ENCODE data around the gene ASAP2.

The ASAP2 gene

DNA sequence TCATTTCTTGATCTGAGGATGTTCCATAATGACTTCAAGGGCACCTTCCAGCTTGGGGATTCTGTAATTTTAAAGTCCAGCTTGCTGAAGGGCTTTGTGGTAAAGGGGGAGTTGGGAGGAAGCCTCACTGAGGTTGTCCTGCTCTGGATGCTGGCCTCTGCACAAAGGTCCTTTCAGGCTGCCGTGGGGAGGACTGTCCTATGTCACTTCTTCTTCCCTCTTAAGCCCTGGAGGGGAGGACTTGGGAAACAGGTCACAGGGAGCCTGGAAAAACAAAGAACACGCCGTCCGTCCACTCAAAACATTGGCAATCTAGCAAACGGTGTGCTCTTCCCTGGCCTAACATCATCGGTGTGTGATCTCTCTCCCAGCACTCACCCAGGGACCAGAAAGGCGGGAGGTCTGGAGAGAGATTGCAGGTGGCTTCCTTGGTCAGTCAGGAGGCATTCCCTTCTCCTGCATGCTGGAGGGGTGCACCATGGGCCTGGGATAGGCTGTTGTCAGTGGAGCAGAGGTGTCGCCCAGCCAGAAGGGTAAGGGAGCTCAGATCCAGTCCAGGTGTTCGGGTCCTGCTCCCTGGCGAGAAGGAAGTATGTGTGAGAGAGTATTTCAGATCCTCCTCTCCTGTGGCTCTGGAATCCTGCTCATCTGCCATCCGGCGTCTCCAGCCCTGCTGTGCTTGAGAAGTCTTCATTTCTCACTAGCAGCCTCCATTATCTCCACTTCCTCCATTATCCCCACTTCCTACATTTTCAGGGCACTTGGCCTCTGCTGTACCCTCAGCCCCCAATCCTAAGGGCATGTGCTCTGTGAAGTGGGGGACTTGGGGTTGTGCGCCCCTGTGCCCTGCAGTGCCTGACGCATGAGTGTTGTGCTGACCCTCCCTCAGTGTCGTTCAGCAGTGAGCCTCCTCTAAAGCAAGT, 20.1 kb downstream of the ASAP2 start:
- TF ChIP-seq, protein P1, sequence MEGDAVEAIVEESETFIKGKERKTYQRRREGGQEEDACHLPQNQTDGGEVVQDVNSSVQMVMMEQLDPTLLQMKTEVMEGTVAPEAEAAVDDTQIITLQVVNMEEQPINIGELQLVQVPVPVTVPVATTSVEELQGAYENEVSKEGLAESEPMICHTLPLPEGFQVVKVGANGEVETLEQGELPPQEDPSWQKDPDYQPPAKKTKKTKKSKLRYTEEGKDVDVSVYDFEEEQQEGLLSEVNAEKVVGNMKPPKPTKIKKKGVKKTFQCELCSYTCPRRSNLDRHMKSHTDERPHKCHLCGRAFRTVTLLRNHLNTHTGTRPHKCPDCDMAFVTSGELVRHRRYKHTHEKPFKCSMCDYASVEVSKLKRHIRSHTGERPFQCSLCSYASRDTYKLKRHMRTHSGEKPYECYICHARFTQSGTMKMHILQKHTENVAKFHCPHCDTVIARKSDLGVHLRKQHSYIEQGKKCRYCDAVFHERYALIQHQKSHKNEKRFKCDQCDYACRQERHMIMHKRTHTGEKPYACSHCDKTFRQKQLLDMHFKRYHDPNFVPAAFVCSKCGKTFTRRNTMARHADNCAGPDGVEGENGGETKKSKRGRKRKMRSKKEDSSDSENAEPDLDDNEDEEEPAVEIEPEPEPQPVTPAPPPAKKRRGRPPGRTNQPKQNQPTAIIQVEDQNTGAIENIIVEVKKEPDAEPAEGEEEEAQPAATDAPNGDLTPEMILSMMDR (IDR thresholded peaks at IDR 0.05; ENCODE audit: low read depth, low read length, missing control alignments), result no peak
- DNase-seq (ENCODE audit: low read depth), result no peak
- no peak overlapping the region for H3K4me3 ChIP-seq (ENCODE audit: low read depth, low read length)

DNA sequence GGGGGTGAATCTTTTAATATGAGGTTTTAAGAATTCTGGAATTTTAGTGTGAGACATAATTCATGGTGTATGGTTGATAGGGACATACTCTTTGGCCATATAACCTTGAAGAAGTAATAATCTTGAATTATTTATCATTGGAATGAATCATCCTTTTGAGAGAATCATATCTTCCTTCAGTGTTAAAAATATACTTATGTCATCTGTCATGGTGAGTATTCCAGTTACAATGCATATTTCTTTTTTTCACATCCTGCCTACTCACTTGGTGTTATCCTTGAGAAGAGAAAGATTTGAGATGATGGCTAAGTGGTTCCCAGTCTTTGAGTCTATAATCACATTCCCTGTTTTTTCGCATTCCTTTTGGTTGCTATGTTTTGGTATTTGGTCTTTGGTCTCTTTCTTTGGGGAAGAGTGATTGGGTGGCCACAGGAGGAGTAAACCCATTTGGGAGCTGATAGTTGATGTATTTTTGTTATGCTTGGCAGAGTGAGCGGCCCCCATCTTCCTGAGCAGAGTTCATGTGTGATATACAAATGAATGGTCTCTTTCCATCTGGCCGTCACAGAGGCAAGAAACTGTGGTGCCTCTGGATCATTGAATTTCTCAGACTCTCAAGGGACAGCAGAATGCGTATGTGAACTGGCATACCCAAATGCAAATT, 21.6 kb downstream of the ASAP2 start:
- TF ChIP-seq, protein P1 (IDR thresholded peaks at IDR 0.05; ENCODE audit: low read depth, low read length, missing control alignments), result no peak
- DNase-seq (ENCODE audit: low read depth), result no peak

DNA sequence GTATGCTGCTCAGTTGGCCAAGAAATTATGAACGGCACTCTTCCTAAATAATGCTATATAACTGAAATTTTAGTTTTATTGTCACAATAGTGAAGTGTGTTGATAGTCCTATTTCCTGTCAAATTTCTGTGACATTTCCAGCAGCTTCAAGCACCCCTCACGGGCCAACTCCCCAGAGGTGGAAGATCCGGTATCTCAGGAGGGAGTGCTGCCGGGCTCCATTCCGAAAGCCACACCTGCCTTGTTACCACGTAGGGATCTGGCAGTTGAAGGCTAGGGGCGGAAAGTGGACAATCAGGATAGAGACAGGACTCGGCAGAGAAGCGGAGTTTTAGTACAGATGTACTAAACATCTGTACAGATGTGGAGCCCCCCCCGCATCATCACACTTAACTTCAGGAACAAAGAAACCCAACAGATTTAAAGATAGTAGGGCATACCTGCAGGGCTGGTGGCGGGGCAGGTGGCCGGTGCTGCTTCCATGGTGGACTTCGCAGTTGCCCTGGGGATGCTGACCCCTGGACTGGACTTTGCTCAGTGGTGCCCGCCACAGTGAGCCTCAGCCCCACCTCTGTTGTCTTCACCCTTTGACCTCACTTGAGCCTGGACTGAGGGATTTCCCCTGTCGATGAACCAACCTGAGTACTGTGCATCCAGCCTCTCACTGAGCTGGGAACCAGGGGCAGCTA, 22.3 kb downstream of the ASAP2 start:
- H3K4me3 ChIP-seq (ENCODE audit: low read depth, low read length), result no peak overlapping the region
- no peak for DNase-seq (ENCODE audit: low read depth)

More for the DNA sequence above, 21.6 kb downstream of the ASAP2 start:
- no peak overlapping the region for H3K4me3 ChIP-seq (ENCODE audit: low read depth, low read length)

DNA sequence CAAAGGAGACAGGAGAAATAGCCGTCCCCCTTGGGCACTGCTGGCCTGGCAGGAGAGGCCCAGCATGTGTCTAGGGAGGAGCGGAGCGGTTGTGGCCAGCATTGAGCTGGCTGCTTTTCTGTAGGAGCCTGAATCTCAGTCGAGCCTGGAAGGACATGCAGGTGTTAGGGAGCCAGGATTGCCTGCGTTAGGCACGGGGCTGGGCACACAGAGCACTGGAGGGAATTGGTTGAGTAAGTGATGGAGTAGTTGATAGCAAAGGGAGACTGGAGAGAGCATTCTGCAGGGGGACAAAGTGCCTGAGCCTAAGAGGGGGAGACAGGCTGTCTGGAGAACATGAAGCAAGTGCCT, 22.8 kb downstream of the ASAP2 start:
- TF ChIP-seq, protein P1 (IDR thresholded peaks at IDR 0.05; ENCODE audit: low read depth, low read length, missing control alignments), result no peak
- no peak for DNase-seq (ENCODE audit: low read depth)
- H3K4me3 ChIP-seq (ENCODE audit: low read depth, low read length), result no peak overlapping the region

More for the DNA sequence above, 22.3 kb downstream of the ASAP2 start:
- TF ChIP-seq, protein P1 (IDR thresholded peaks at IDR 0.05; ENCODE audit: low read depth, low read length, missing control alignments), result no peak

DNA sequence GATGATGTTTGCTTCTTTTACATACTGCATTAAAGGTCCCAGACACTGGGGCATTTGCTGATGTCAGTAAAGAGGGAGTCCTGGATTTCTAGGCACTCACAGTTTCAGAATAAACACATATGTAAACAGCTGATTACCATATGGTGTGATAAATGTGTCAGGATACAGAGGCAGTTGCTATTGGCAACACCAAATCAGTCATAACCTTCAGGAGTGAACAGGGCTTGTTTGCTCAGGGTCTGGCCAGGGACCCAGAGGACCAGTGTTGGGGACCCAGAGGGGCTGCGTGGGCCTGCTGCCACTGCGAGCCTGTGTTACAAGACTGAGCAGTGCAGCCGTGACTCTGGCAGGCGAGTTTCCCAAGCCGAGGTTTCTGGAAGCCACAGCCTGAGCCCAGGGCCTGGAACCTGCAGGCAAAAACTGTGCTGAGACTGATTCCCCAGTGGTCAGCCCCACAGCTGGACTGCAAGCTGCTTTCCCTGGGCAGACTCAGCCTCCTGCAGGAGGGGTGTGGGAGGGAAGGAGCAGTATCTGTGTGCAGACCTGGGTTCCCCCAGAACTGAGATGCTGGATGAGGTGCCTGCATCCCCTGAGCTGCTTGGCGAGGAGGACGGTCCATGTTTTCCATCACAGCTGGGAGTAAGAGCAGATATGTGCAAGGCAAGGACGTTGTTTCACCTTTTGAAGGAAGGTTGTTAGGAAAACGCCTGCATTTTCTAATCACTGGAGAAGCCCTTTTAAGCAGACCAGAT, 23.6 kb downstream of the ASAP2 start:
- TF ChIP-seq, protein P1 (IDR thresholded peaks at IDR 0.05; ENCODE audit: low read depth, low read length, missing control alignments), result no peak
- H3K4me3 ChIP-seq (ENCODE audit: low read depth, low read length), result no peak overlapping the region
- no peak for DNase-seq (ENCODE audit: low read depth)

DNA sequence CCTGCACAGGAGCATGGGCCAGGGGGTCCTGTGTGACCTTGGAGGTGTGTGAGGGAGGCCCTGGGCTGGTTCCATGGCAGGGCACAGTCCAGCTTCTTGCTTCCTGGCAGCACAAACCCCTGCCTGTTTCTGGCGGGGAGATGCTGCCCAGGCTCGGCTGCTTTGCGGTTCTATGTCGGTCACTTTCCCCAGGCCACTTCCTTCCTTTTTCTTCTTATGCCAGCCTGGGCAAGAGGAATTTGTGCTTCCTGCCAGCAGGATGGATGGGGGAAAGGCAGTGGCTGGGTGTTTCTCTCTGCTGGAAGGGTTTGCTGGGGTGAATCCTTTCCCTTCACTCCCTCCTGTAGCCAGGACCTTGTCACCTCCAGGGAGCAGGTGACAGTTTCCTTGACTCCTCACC, 24.3 kb downstream of the ASAP2 start:
- DNase-seq (ENCODE audit: low read depth), result no peak
- H3K4me3 ChIP-seq (ENCODE audit: low read depth, low read length), result no peak overlapping the region
- TF ChIP-seq, protein P1 (IDR thresholded peaks at IDR 0.05; ENCODE audit: low read depth, low read length, missing control alignments), result no peak
